Coronary artery (tissue), 2 donors: ENCODE measurements around the gene COL20A1.

Source experiments
- DNase-seq: peaks from one replicate; pipeline ENCODE4 v3.0.0-alpha.2; 2017; ENCODE audit warnings: low spot score
- H3K27ac ChIP-seq, 2 donors: fragments of 200-600 bp; sonication (generic); one replicate each; pipeline ENCODE4 v1.5.1; 2016 to 2019
- H3K4me3 ChIP-seq: fragments of 200-600 bp; sonication (generic); 2 replicates; pipeline ENCODE4 v1.5.1; 2016; ENCODE audit warnings: mild to moderate bottlenecking, moderate library complexity
- CTCF ChIP-seq: fragments of 200-600 bp; sonication (generic); IDR thresholded peaks from one replicate; pipeline ENCODE4 v1.5.1; 2019; ENCODE audit warnings: antibody characterized with exemption

Gene COL20A1

GRCh38 chr20:63292292-63292701 is 689 bp upstream of the COL20A1 start:
- DNase-seq = no peak
- no peak for TF ChIP-seq CTCF
- Histone ChIP-seq H3K27ac (no peak overlapping the region), H3K4me3 (no peak overlapping the region)

GRCh38 chr20:63293456-63293855 is 470 bp downstream of the COL20A1 start:
- Histone ChIP-seq H3K27ac (no peak overlapping the region), H3K4me3 (no peak overlapping the region)
- DNase-seq = no peak
- TF ChIP-seq CTCF = no peak

- DNase-seq = no peak
- Histone ChIP-seq H3K27ac (no peak overlapping the region), H3K4me3 (no peak overlapping the region)
- TF ChIP-seq CTCF = no peak
These were observed 1.0 kb downstream of the COL20A1 start for GRCh38 chr20:63293871-63294535.

- DNase-seq = no peak
- TF ChIP-seq CTCF = no peak
- Histone ChIP-seq H3K27ac (no peak overlapping the region), H3K4me3 (no peak overlapping the region)
These were observed 1.5 kb downstream of the COL20A1 start for GRCh38 chr20:63294536-63294900.

GRCh38 chr20:63295018-63295417 is 2.0 kb downstream of the COL20A1 start:
- DNase-seq = no peak
- Histone ChIP-seq H3K27ac (no peak overlapping the region), H3K4me3 (no peak overlapping the region)
- TF ChIP-seq CTCF = no peak

GRCh38 chr20:63295422-63295821 is 2.4 kb downstream of the COL20A1 start:
- no peak overlapping the region for H3K27ac ChIP-seq
- TF ChIP-seq CTCF = no peak
- no peak overlapping the region for H3K4me3 ChIP-seq
- DNase-seq = no peak

- no peak for TF ChIP-seq CTCF
- Histone ChIP-seq H3K4me3 (no peak overlapping the region), H3K27ac (no peak overlapping the region)
- no peak for DNase-seq
These were observed 2.9 kb downstream of the COL20A1 start for GRCh38 chr20:63295846-63296245.
